NOMO-1 treated with dmso at 0.1 percent for 144 hours (cell line): ENCODE results near the gene SMIM24.
"Not testable (repeated sequence)": the region's sequence is repeated elsewhere in the genome, so short reads cannot be mapped to it uniquely, and the experiment has no call there.

Source experiments
- DNase-seq: peaks from one replicate; lab custom pipeline; 2025; ENCODE audit not compliant: unreplicated experiment; lab: John Stamatoyannopoulos, UW

The SMIM24 gene

DNA sequence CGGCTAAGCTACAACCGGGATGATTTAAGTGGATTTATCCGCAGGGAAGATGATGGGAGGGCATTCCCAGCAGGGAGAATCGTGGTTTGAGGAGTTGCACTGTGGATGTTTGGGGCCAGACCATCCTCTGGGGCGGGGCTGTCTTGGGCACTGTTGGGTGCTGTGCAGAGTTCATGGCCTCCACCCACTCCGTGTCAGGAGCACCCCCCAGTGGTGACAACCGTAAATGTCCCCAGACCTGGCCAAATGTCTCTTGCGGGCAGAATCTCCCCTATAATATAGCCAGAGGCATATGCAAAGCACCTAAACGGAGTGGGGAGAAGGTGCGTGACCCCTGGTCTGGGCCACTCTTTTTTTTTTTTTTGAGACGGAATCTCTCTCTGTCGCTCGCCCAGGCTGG is 40.2 kb downstream of the SMIM24 start:
- DNase-seq: no peak

DNA sequence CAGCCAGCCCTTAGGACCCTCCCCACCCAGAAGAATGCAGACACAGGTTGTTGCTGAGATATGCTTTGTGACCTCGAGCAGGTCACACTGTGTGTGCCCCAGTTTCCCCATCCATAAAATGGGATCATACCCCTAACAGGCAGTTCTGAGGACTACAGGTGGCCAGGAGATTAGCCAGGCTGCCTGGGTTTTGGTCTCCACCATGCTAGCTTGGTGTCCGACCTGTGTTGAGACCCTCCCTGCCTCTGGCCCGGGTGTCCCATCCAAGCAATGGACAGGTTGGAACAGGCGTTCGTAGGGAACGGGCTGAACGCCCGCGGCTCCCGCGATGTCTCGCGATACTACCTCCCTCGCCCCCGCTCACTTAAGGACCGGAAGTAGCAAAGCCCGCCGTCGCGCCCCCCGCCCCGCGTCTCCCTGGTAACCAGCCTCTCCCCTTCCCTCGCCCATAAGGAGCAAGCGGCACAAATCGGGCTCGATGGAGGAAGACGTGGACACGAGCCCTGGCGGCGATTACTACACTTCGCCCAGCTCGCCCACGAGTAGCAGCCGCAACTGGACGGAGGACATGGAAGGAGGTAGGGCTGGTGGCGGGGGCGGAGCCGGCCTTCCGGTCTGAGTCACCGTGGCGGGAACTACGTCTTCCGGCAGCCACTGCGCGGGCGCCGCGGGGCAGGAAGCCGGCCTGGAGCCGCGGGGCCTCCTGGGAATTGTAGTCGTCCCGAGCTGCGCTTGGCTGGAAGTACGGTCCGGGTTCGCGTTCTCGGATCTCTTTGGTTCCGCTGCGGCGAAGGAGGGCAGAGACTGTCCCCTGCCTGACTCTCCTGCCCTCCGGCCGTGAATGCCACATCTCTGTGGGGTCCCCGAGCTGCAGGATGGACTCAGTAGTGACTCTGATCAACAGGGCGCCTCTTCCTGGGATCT is 45.4 kb downstream of the SMIM24 start:
- peak; percentile 95 for DNase-seq

DNA sequence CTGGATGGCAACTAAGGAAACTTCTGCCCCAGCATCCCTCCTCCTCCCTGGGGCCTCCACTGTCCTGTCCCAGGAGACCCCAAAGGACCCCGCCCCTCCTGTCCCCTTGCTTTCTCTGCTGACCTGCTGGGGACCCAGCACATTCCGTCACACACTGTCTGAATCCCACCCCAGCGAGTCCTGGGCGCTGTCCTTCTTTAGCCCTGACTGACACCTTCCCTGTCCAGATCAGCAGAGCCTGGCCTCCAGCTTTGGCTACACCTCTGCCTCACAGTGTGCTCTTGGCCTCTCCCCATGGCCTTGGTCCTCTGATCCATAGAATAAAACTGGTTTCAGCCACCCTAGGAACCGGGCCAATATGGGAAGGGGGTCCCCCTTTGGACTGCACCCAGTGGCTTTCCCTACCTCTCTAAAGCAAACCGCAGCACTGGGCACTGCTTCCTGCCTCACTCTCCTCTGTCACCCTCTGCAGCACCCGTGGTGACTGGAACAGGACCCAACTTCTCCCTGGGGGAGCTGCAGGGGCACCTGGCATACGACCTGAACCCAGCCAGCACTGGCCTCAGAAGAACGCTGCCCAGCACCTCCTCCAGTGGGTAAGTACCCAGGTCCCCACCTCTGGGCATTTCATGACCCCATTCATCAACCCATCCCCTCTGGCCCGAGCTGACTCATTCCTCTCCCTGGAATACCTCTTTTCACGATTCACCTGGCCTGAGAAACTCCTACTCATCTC is 46.4 kb downstream of the SMIM24 start:
- no peak for DNase-seq

DNA sequence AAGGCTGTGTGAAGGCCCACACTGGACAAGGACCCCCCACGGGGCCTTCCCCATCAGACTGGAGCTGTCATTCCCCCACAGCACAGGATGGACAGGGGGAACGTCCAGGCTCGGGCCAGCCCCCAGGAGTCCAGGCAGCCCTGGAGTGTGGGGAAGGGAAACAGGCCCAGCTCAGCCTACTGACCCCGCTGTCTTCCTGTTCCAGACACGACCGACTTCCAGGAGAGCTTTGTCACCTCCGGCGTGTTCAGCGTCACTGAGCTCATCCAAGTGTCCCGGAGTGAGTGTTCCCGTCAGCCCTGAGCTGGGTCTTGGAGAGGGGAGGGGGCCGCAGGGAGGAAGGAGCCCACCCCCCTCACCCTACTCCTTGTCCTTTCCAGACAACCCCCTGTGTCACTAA is 47.0 kb downstream of the SMIM24 start:
- DNase-seq: no peak

DNA sequence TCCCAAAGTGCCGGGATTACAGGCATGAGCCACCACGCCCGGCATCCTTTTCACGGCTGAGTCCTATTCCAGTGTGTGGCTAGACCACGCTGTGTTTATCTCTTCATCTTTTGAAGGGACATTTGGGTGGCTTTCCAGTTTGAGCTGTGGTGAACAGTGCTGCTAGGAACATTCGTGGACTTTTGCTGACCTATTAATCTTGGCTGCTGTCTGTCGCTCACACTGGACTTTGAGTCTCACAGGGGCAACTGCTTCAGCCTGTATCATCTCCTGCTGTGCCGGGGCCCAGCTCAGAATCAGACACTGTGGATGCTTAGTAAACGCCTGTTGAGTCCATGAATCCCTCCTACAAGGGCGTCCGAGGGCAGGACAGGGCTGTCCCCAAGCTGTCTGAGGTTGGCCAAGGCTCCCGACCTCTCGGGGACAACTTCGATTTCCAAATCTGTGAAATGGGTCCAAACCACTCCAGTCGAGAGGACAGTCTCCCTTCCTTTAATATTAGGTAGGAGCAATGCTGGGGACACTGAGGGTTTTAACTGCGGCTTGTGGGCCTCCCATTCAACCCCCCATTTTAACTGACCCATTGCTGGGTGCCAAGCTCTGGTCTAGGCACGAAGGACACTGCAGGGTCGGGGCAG is 48.4 kb downstream of the SMIM24 start:
- no peak for DNase-seq

DNA sequence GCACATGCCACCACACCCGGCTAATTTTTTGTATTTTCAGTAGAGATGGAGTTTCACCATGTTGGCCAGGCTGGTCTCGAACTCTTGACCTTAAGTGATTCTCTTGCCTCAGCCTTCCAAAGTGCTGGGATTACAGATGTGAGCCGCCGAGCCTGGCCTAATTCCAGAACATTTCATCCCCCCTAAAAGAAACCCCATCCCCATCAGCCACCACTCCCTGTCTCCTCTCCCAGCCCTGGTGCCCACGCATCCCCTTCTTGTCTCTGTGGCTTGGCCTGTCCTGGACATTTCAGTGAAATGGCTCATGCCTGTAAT is 50.0 kb downstream of the SMIM24 start:
- not testable (repeated sequence) for DNase-seq

DNA sequence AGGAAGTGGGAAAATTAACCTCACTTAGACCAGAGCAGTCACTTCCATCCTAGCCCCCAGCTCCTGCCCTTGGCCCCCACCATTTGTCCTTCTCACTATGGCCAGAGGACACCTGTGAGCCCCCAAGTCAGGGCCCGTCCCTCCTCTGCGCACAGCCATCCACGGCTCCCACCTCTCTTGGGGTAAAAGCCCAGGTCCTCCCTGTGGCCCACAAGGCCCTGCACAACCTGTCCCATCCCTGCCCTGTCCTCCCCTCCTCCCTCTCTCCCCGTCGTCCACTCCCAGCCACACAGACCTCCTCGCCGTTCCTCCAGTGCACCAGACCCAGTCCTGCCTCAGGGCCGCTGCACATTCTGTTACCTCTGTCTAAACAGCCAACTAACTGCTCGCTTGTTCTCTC is 53.9 kb downstream of the SMIM24 start:
- DNase-seq: no peak
